Measurements from ENCODE around the gene EFHC1. TPM values are rescaled to one million over a fixed set of nuclear protein-coding genes. Genes with fewer than 3 reads are reported as not detected.

The EFHC1 gene
- total RNA-seq, 1 donor from 2014 or later = 43.6 TPM

DNA sequence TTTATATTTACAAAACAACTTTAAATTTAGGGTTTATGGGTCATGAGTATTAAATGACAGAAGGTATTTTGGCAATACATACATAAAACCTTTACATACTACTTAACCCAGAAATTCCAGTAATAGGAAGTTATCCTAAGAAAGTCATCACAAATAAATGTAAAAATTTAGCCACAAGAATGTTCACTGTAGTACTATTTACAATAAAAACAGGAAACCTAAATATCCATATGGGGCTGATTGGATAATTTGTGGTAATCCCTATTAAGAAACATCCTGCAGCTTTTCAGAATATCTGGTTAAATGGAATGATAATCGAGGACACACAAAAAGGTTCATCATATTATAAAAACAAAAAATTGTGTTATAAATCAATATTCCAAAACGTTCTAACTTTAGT is 112.3 kb downstream of the EFHC1 start:
- H3K27me3 Mint-ChIP-seq = no peaks in the 10 kb centered on the region
- no peak overlapping the region for H3K4me3 Mint-ChIP-seq (ENCODE audit: low read depth)
- TF ChIP-seq, protein P1, sequence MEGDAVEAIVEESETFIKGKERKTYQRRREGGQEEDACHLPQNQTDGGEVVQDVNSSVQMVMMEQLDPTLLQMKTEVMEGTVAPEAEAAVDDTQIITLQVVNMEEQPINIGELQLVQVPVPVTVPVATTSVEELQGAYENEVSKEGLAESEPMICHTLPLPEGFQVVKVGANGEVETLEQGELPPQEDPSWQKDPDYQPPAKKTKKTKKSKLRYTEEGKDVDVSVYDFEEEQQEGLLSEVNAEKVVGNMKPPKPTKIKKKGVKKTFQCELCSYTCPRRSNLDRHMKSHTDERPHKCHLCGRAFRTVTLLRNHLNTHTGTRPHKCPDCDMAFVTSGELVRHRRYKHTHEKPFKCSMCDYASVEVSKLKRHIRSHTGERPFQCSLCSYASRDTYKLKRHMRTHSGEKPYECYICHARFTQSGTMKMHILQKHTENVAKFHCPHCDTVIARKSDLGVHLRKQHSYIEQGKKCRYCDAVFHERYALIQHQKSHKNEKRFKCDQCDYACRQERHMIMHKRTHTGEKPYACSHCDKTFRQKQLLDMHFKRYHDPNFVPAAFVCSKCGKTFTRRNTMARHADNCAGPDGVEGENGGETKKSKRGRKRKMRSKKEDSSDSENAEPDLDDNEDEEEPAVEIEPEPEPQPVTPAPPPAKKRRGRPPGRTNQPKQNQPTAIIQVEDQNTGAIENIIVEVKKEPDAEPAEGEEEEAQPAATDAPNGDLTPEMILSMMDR (IDR thresholded peaks at IDR 0.05; ENCODE audit: unreplicated experiment) = no peak
- peaks cover 5% of the 10 kb centered on the region for H3K36me3 Mint-ChIP-seq (ENCODE audit: insufficient read depth)
- H3K27ac Mint-ChIP-seq = no peak overlapping the region
- H3K4me1 Mint-ChIP-seq (ENCODE audit: low read depth) = peaks cover 9% of the 10 kb centered on the region
- no peak for DNase-seq (ENCODE audit: low spot score, unreplicated experiment)
- H3K9me3 Mint-ChIP-seq (ENCODE audit: low read depth) = no peaks in the 10 kb centered on the region

DNA sequence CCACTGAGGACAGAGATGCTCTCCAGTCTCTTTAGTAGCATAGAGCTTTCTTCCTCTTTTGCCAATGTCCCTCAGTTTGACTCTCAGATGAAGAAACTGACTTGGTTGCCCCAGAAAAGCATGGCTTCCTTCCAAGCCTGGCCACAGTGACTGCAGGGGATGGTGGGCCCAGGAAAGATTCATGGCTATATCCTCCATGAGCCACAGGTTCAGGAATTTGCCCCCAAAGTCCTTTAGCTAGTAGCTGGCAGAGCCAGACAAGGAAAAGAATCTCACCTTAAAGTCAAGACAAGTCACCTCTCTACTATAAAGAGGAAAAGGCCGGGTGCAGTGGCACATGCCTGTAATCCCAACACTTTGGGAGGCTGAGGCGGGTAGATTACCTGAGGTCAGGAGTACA is 113.3 kb downstream of the EFHC1 start:
- Mint-ChIP-seq H3K9me3 (ENCODE audit: low read depth) (no peaks in the 10 kb centered on the region), H3K27ac (no peak overlapping the region), H3K36me3 (ENCODE audit: insufficient read depth) (peaks cover 5% of the 10 kb centered on the region), H3K4me3 (ENCODE audit: low read depth) (no peak overlapping the region), H3K4me1 (ENCODE audit: low read depth) (peaks cover 9% of the 10 kb centered on the region), H3K27me3 (no peaks in the 10 kb centered on the region)
- TF ChIP-seq, protein P1 (IDR thresholded peaks at IDR 0.05; ENCODE audit: unreplicated experiment) = no peak
- DNase-seq (ENCODE audit: low spot score, unreplicated experiment) = no peak

DNA sequence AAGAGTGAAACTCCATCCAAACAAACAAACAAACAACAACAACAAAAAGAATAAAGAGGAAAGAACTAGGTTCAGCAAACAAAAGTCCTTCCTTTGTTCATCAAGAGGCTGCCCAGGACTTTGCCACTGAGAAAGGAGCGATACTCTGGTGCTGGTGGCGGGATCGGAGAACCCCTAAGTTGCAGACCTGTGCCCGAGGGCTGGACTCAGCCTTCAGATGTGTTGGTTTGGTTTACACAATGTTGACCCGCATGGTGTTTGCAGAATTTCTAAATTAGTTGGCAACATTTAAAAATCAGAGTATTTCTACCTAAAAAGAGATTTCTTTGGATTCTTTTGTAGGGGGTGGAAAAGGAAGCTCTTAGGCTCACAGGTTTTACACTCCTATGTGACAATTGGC is 114.2 kb downstream of the EFHC1 start:
- DNase-seq (ENCODE audit: low spot score, unreplicated experiment) = no peak
- H3K27me3 Mint-ChIP-seq = no peaks in the 10 kb centered on the region

GRCh38 chr6:52534966-52535390 is 114.8 kb downstream of the EFHC1 start:
- Mint-ChIP-seq H3K36me3 (ENCODE audit: insufficient read depth) (peaks cover 5% of the 10 kb centered on the region), H3K27ac (peak overlapping the region; percentile 47), H3K4me1 (ENCODE audit: low read depth) (peaks cover 9% of the 10 kb centered on the region), H3K4me3 (ENCODE audit: low read depth) (no peak overlapping the region), H3K9me3 (ENCODE audit: low read depth) (no peaks in the 10 kb centered on the region), H3K27me3 (no peaks in the 10 kb centered on the region)
- no peak for DNase-seq (ENCODE audit: low spot score, unreplicated experiment)
- TF ChIP-seq, protein P1 (IDR thresholded peaks at IDR 0.05; ENCODE audit: unreplicated experiment) = no peak

More for the DNA sequence above, 114.2 kb downstream of the EFHC1 start:
- TF ChIP-seq, protein P1 (IDR thresholded peaks at IDR 0.05; ENCODE audit: unreplicated experiment) = no peak
- Mint-ChIP-seq H3K4me1 (ENCODE audit: low read depth) (peaks cover 9% of the 10 kb centered on the region), H3K4me3 (ENCODE audit: low read depth) (no peak overlapping the region), H3K27ac (no peak overlapping the region), H3K36me3 (ENCODE audit: insufficient read depth) (peaks cover 5% of the 10 kb centered on the region), H3K9me3 (ENCODE audit: low read depth) (no peaks in the 10 kb centered on the region)

- no peak for DNase-seq (ENCODE audit: low spot score, unreplicated experiment)
- no peak overlapping the region for H3K4me3 Mint-ChIP-seq (ENCODE audit: low read depth)
- H3K27ac Mint-ChIP-seq = no peak overlapping the region
- no peaks in the 10 kb centered on the region for H3K9me3 Mint-ChIP-seq (ENCODE audit: low read depth)
- H3K27me3 Mint-ChIP-seq = no peaks in the 10 kb centered on the region
- H3K4me1 Mint-ChIP-seq (ENCODE audit: low read depth) = peaks cover 9% of the 10 kb centered on the region
- TF ChIP-seq, protein P1 (IDR thresholded peaks at IDR 0.05; ENCODE audit: unreplicated experiment) = no peak
- peaks cover 5% of the 10 kb centered on the region for H3K36me3 Mint-ChIP-seq (ENCODE audit: insufficient read depth)
Measured at GRCh38 chr6:52535711-52536423, 115.7 kb downstream of the EFHC1 start.
